PC-9 (cell line): ENCODE measurements around the gene CASP3.

ENCODE experiments used
- EZH2 ChIP-seq: fragments of 200-600 bp; sonication (generic); IDR thresholded peaks from 2 replicates; pipeline ENCODE4 v1.8.0; 2017; ENCODE audit warnings: antibody characterized with exemption, low read depth
- TF ChIP-seq, protein P1 (sequence below): fragments of 200-600 bp; sonication (generic); conservative IDR thresholded peaks from 2 replicates; pipeline ENCODE4 v1.6.1; 2017; ENCODE audit warnings: mixed run types, antibody characterized with exemption, mild to moderate bottlenecking, moderate library complexity

DNA sequence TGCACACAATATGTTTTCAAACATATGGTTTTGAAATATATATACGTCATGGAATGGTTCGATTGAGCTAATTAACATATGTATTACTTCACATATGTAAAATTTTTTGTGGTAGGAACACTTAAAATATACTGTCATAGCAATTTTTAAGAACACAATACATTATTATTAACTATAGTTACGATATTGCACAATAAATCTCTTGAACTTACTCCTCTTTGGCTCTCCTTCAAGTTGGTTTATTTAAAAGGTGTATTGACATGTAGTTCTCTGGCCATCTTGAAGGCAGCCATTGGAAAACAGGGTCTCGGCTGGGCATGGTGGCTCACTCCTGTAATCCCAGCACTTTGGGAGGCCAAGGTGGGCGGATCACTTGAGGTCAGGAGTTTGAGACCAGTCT is 53.8 kb downstream of the CASP3 start:
- TF ChIP-seq, protein P1, sequence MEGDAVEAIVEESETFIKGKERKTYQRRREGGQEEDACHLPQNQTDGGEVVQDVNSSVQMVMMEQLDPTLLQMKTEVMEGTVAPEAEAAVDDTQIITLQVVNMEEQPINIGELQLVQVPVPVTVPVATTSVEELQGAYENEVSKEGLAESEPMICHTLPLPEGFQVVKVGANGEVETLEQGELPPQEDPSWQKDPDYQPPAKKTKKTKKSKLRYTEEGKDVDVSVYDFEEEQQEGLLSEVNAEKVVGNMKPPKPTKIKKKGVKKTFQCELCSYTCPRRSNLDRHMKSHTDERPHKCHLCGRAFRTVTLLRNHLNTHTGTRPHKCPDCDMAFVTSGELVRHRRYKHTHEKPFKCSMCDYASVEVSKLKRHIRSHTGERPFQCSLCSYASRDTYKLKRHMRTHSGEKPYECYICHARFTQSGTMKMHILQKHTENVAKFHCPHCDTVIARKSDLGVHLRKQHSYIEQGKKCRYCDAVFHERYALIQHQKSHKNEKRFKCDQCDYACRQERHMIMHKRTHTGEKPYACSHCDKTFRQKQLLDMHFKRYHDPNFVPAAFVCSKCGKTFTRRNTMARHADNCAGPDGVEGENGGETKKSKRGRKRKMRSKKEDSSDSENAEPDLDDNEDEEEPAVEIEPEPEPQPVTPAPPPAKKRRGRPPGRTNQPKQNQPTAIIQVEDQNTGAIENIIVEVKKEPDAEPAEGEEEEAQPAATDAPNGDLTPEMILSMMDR, result no peak
- TF ChIP-seq EZH2, result no peak
